ENCODE data around the gene CELF4.

CELF4 gene

DNA sequence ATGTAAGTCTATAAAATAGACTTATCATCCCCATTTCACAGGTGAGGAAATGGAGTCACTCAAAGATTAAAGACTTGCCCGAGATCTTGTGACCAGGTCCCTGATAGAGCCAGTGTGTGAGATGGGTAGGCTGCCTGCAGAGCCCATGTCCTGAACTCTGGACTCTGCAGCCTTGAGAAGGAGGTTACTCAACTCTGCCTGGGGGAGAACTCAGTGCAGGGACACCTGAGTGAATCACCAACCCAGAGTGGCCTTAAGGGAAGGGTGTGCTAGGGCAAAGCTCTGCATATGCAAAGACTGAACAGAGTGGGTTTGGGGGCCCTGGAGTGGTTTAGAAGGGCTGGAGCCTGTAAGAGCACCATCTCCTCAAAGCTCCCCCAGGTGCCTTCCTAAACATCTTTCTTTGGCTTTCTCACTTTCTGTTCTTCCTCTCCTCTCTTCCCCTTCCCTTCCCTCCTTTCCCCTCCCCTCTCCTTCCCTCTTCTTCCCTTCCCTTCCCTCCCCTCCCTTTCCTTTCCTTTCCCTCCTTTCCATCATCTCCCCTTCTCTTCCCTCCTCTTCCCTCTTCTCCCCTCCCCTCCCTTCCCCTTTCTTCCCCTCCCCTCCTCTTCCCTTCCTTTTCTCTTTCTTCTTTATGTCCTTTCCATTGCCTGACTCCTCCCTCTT, 67.6 kb downstream of the CELF4 start:
- DNase-seq (ENCODE audit: low spot score) (no peak), FAIRE-seq (no peak)

GRCh38 chr18:37496568-37496967, 69.0 kb downstream of the CELF4 start:
- FAIRE-seq (no peak), DNase-seq (ENCODE audit: low spot score) (no peak)

GRCh38 chr18:37495354-37495753, 70.2 kb downstream of the CELF4 start:
- FAIRE-seq, result no peak

DNA sequence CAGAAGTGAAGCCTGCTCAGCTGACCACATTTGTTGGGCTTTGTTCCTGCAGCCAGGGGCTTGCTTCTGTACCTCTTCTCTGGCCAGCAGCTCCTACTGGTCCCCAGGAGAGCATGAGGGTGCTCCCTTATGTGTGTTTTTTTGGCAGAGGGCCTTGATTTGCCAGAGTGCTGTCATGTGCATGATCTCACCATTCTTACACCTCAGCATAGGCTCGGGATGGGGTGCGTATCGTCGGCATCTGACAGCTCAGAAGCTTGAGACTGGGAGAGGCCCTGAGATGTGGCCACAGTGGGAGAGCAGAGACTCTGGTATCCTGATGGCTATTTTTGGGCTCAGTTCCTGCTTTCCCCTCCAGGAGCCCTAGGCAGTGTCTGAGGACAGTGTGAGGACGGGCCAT, 71.2 kb downstream of the CELF4 start:
- DNase-seq (ENCODE audit: low spot score) (no peak), FAIRE-seq (no peak)

More at GRCh38 chr18:37495354-37495753, 70.2 kb downstream of the CELF4 start:
- no peak for DNase-seq (ENCODE audit: low spot score)

GRCh38 chr18:37493352-37493935, 72.2 kb downstream of the CELF4 start:
- DNase-seq (ENCODE audit: low spot score), result no peak
- no peak for FAIRE-seq

- FAIRE-seq (no peak), DNase-seq (ENCODE audit: low spot score) (no peak)
These were observed 72.6 kb downstream of the CELF4 start for GRCh38 chr18:37492952-37493351.

DNA sequence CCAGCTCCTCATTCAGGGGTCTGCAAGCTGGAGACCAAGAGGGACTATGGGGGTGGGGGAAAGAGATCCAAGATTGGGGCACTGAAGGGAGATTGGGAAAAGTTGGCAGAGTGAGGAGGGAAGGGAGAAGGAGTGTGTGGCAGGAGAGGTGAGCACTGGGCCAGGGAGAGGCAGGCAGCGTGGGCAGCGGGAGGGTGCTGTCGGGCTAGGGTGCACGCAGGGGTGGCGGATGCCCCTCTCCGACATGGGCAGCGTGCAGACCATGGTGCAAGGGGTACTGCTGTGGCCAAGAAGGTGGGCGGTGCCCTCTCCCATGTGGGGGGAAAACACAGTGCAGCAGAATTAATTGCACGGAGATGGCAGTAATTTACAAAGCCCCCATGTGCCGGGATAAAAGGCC, 74.1 kb downstream of the CELF4 start:
- DNase-seq (ENCODE audit: low spot score) (no peak), FAIRE-seq (no peak)

- DNase-seq (ENCODE audit: low spot score) (no peak), FAIRE-seq (no peak)
These were observed 75.6 kb downstream of the CELF4 start for GRCh38 chr18:37489998-37490397.

GRCh38 chr18:37489011-37489410, 76.6 kb downstream of the CELF4 start:
- FAIRE-seq (no peak), DNase-seq (ENCODE audit: low spot score) (no peak)

DNA sequence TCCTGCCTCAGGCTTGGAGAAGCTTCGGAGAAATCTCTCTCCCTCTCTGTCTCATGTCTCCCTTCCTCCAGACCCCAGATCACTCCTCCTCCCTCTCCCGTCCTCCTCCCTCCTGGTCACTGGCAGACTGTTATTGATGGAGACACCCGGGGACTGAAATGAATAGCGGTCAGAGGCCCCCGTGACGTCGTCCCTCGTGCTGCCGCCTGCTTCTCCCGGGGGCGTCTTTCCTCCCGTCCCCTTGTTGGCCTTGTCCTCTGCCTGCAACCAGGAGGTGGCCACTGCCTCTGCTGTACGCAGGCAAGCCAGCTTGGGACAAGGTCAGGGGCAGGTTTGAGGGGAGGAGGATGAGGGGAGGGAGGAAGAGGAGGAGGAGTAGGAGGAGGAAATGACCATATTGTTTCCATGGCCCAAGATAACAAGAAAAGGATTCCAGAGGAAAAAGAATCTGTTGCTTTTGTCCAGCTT, 78.2 kb downstream of the CELF4 start:
- DNase-seq (ENCODE audit: low spot score) (no peak), FAIRE-seq (no peak)

GRCh38 chr18:37486848-37487247, 78.8 kb downstream of the CELF4 start:
- FAIRE-seq, result no peak
- DNase-seq (ENCODE audit: low spot score), result no peak

GRCh38 chr18:37484983-37485834, 80.4 kb downstream of the CELF4 start:
- no peak for FAIRE-seq
- peak; percentile 79 for DNase-seq (ENCODE audit: low spot score)

DNA sequence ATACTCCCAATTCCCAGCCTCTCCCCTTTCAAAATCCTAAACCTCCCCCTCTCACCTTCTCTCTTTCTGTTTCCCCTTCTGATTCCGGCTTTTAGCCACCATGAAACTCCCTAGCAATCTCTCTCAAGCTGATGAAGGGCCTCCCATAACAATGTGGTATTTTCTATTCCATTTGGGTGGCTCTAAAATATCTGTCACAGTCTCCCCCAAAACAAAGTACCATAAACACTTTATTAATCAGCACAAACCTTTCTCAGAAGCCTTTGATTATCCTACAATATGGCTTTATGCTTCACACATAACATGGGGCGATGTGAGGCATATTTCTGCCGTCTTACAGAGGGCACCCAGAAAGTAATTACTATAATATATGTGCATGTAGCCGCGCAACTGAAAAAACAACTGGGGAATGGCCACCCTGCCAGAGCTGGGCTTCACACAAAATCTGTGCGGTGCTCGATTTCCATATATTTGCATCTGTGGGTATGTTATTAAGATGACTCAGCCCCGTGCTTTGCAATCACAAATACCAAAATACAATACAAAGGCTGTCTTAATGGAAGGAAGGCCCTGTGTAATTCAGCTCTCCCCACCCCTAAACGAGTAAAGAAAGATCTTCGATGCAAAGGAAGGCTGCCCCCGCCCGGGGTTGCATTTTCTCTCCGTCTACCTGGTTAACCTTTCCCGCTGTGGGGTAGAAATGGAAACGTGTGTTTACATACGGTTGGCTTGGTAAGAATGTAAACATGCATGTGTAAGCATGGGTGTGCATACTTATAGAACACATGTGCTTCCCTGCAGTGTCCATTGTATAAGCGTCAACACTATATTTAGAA, 81.4 kb downstream of the CELF4 start:
- DNase-seq (ENCODE audit: low spot score) (no peak), FAIRE-seq (no peak)

DNA sequence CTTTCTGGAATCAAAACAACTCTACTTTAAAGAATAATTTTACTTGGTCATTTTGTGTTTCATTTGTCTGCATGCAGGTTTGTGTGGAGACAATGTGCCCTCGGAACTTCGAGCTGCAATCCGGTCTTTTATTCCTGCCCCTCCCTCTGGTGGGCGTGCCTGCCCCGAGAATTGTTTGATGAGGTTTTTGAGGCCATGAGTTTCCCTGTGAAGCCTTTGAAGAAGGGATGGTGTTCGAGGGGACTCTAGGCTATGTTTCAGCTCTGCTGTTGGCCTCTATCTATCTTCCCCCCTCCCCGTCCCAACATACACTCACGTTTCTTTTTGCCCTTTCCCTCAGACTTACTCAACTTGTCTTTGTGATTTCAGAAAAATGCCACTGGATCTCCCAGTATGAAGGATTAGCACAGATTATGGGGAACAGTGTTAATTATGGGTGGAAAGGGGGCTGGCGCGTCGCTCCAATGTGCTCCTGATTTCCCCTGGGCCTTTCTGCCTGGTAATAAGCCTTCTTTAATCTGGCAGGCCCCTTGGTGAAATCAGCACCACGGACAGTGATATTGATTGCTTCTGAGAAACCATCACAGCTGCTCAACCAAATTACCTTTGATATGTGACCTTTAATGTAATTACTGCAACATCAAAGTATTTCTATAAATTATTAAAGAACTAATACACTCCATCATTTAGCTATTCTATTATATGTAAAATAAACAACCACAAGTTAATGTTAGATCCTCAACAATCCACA, 82.2 kb downstream of the CELF4 start:
- FAIRE-seq (no peak), DNase-seq (ENCODE audit: low spot score) (peak; percentile 32)

DNA sequence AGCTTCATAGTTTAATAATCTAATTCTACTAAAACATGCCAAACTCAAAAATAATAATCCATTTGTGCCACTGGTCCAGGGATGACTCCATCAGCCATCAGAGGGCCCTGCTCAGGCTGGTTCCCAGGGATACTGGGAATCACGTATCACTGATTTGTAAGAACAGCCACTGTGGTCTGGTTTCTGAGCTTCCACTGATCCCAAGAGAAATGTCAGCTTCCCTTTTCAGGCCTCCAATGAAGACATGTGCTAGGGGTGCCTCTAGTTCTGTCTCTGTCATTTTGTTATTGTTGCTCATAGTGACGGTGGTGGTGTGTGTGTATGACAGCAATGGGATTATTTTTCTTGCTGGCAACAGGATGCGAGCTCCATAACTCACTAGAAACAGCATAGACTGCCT, 83.2 kb downstream of the CELF4 start:
- DNase-seq (ENCODE audit: low spot score), result no peak
- no peak for FAIRE-seq

- DNase-seq (ENCODE audit: low spot score) (no peak), FAIRE-seq (no peak)
These were observed 83.6 kb downstream of the CELF4 start for GRCh38 chr18:37482002-37482401.

DNA sequence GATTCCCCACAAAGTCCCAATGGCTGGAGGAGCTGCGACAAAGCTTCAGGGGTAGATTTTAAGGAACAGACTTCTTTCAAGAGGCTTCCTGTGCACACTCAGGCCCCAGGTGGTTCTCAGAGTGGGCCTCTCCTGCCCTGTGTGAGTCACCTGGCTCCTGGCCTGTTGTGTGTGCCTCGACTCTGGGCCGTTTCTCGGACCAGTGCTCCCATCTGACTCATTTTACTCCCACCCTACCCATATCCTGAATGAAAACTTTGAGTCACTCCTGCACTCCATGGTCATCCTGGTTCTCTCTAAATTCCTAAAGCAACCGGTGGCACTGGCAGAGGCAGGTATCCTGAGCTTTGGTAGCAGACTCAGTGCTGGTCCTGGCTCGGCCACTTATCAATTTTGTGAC, 84.1 kb downstream of the CELF4 start:
- no peak for FAIRE-seq
- DNase-seq (ENCODE audit: low spot score), result peak; percentile 41

- no peak for DNase-seq (ENCODE audit: low spot score)
- no peak for FAIRE-seq
These were observed 84.5 kb downstream of the CELF4 start for GRCh38 chr18:37481072-37481471.

GRCh38 chr18:37476611-37477295, 88.8 kb downstream of the CELF4 start:
- FAIRE-seq, result no peak

GRCh38 chr18:37476182-37476581, 89.4 kb downstream of the CELF4 start:
- DNase-seq (ENCODE audit: low spot score), result peak; percentile 35
- FAIRE-seq, result no peak

More at GRCh38 chr18:37476611-37477295, 88.8 kb downstream of the CELF4 start:
- no peak for DNase-seq (ENCODE audit: low spot score)

Data from urothelium cell line (cell line).